Measurements from ENCODE around the gene CERS6. TPM values are rescaled to one million over a fixed set of nuclear protein-coding genes. Genes with fewer than 3 reads are reported as not detected.

Gene CERS6
- total and polyA plus RNA-seq, 3 donors from 2014 or later = 24.7 to 71.0 (median 59.4) TPM

- H3K36me3 ChIP-seq (ENCODE audit: low read depth, missing control alignments) = no peaks in the 10 kb centered on the region
- H3K4me3 ChIP-seq = no peak overlapping the region
- H3K9me3 ChIP-seq = no peaks in the 10 kb centered on the region
- TF ChIP-seq POLR2A (IDR thresholded peaks at IDR 0.05) = no peak
- TF ChIP-seq CTCF (IDR thresholded peaks at IDR 0.05) = no peak
- 15 to 43% methylated on average over 3 of the region's 3 CpGs for WGBS, 2 donors
- intact Hi-C loops (cut with DNase I; ENCODE audit: low total_unique reads) = no loop called here
- peak; percentile 83 for DNase-seq
- no peaks in the 10 kb centered on the region for H3K27me3 ChIP-seq
- H3K27ac ChIP-seq = peak overlapping the region; percentile 19 to 65
- peaks cover 33% of the 10 kb centered on the region for H3K4me1 ChIP-seq
Observed at GRCh38 chr2:168635065-168635577, 179.0 kb downstream of the CERS6 start.

- Histone ChIP-seq H3K27ac (peak overlapping the region in 1 of 2 donors; percentile 4), H3K36me3 (ENCODE audit: low read depth, missing control alignments) (no peaks in the 10 kb centered on the region), H3K4me1 (peaks cover 19% of the 10 kb centered on the region), H3K27me3 (no peaks in the 10 kb centered on the region), H3K9me3 (no peaks in the 10 kb centered on the region), H3K4me3 (no peak overlapping the region)
- TF ChIP-seq POLR2A (IDR thresholded peaks at IDR 0.05) = no peak
- TF ChIP-seq CTCF (IDR thresholded peaks at IDR 0.05) = no peak
- no peak for DNase-seq
- WGBS, 2 donors = 60 to 75% methylated on average over 2 of the region's 2 CpGs
- intact Hi-C loops (cut with DNase I; ENCODE audit: low total_unique reads) = no loop called here
Observed at GRCh38 chr2:168639018-168639417, 182.9 kb downstream of the CERS6 start.

- Histone ChIP-seq H3K4me3 (no peak overlapping the region), H3K9me3 (no peaks in the 10 kb centered on the region), H3K27me3 (no peaks in the 10 kb centered on the region), H3K4me1 (peaks cover 19% of the 10 kb centered on the region), H3K27ac (peak overlapping the region in 1 of 2 donors; percentile 4), H3K36me3 (ENCODE audit: low read depth, missing control alignments) (no peaks in the 10 kb centered on the region)
- intact Hi-C loops (cut with DNase I; ENCODE audit: low total_unique reads) = no loop called here
- TF ChIP-seq CTCF (IDR thresholded peaks at IDR 0.05) (no peak), POLR2A (IDR thresholded peaks at IDR 0.05) (no peak)
- 52 to 53% methylated on average over 3 of the region's 3 CpGs for WGBS, 2 donors
- DNase-seq = peak; percentile 73
Observed at GRCh38 chr2:168639441-168639898, 183.4 kb downstream of the CERS6 start.

- TF ChIP-seq CTCF (IDR thresholded peaks at IDR 0.05) (no peak), POLR2A (IDR thresholded peaks at IDR 0.05) (no peak)
- peaks cover 16% of the 10 kb centered on the region for H3K4me1 ChIP-seq
- 84 to 91% methylated on average over 3 of the region's 3 CpGs for WGBS, 2 donors
- no peaks in the 10 kb centered on the region for H3K9me3 ChIP-seq
- H3K27me3 ChIP-seq = no peaks in the 10 kb centered on the region
- H3K27ac ChIP-seq = peak overlapping the region in 1 of 2 donors; percentile 4
- intact Hi-C loops (cut with DNase I; ENCODE audit: low total_unique reads) = no loop called here
- no peaks in the 10 kb centered on the region for H3K36me3 ChIP-seq (ENCODE audit: low read depth, missing control alignments)
- no peak for DNase-seq
- no peak overlapping the region for H3K4me3 ChIP-seq
Observed at GRCh38 chr2:168640039-168640438, 184.0 kb downstream of the CERS6 start.

GRCh38 chr2:168641636-168642035, 185.6 kb downstream of the CERS6 start:
- H3K27me3 ChIP-seq = no peaks in the 10 kb centered on the region
- H3K9me3 ChIP-seq = no peaks in the 10 kb centered on the region
- H3K27ac ChIP-seq = no peak overlapping the region
- H3K36me3 ChIP-seq (ENCODE audit: low read depth, missing control alignments) = no peaks in the 10 kb centered on the region
- intact Hi-C loops (cut with DNase I; ENCODE audit: low total_unique reads) = no loop called here
- H3K4me1 ChIP-seq = no peaks in the 10 kb centered on the region
- no peak overlapping the region for H3K4me3 ChIP-seq
- 96 to 97% methylated on average over 4 of the region's 4 CpGs for WGBS, 2 donors
- no peak for DNase-seq
- TF ChIP-seq POLR2A (IDR thresholded peaks at IDR 0.05) (no peak), CTCF (IDR thresholded peaks at IDR 0.05) (no peak)

Measured in testis (tissue), 3 donors.